KOPT-K1 (cell line): ENCODE data around the gene SH3BP2.

Experiments used
- H3K27ac ChIP-seq: fragments of 200-600 bp; sonication (generic); 2 replicates; pipeline ENCODE4 v1.5.1; 2016; ENCODE audit warnings: antibody characterized with exemption, mild to moderate bottlenecking, low read depth, low read length; ENCODE audit not compliant: poor library complexity, severe bottlenecking
- H3K36me3 ChIP-seq: fragments of 200-600 bp; sonication (generic); 2 replicates; pipeline ENCODE4 v1.5.1; 2017; ENCODE audit warnings: antibody characterized with exemption, mild to moderate bottlenecking, low read length, moderate library complexity; ENCODE audit not compliant: insufficient read depth
- H3K9me3 ChIP-seq: fragments of 200-600 bp; sonication (generic); 2 replicates; pipeline ENCODE4 v1.5.1; 2017; ENCODE audit warnings: antibody characterized with exemption, low read length, mild to moderate bottlenecking; ENCODE audit not compliant: insufficient read depth, poor library complexity, severe bottlenecking

SH3BP2 gene

GRCh38 chr4:2803624-2804448 lies 11.0 kb downstream of the SH3BP2 start:
- Histone ChIP-seq H3K27ac (no peak overlapping the region), H3K36me3 (no peaks in the 10 kb centered on the region), H3K9me3 (no peaks in the 10 kb centered on the region)

GRCh38 chr4:2804449-2804972 lies 11.6 kb downstream of the SH3BP2 start:
- no peaks in the 10 kb centered on the region for H3K36me3 ChIP-seq
- H3K9me3 ChIP-seq = no peaks in the 10 kb centered on the region
- H3K27ac ChIP-seq = no peak overlapping the region

- H3K27ac ChIP-seq = no peak overlapping the region
- no peaks in the 10 kb centered on the region for H3K9me3 ChIP-seq
- H3K36me3 ChIP-seq = no peaks in the 10 kb centered on the region
These were observed 12.2 kb downstream of the SH3BP2 start for GRCh38 chr4:2804973-2805501.

- no peak overlapping the region for H3K27ac ChIP-seq
- no peaks in the 10 kb centered on the region for H3K9me3 ChIP-seq
- H3K36me3 ChIP-seq = no peaks in the 10 kb centered on the region
These were observed 13.0 kb downstream of the SH3BP2 start for GRCh38 chr4:2805712-2806389.

GRCh38 chr4:2806390-2807355 lies 13.8 kb downstream of the SH3BP2 start:
- Histone ChIP-seq H3K27ac (no peak overlapping the region), H3K9me3 (no peaks in the 10 kb centered on the region)

GRCh38 chr4:2807571-2807970 lies 14.7 kb downstream of the SH3BP2 start:
- no peaks in the 10 kb centered on the region for H3K9me3 ChIP-seq
- H3K36me3 ChIP-seq = no peaks in the 10 kb centered on the region
- no peak overlapping the region for H3K27ac ChIP-seq

More at GRCh38 chr4:2806390-2807355, 13.8 kb downstream of the SH3BP2 start:
- H3K36me3 ChIP-seq = no peaks in the 10 kb centered on the region

- Histone ChIP-seq H3K36me3 (no peaks in the 10 kb centered on the region), H3K9me3 (no peaks in the 10 kb centered on the region), H3K27ac (no peak overlapping the region)
These were observed 15.1 kb downstream of the SH3BP2 start for GRCh38 chr4:2808001-2808400.

- no peaks in the 10 kb centered on the region for H3K9me3 ChIP-seq
- H3K27ac ChIP-seq = no peak overlapping the region
- no peaks in the 10 kb centered on the region for H3K36me3 ChIP-seq
These were observed 16.8 kb downstream of the SH3BP2 start for GRCh38 chr4:2809610-2810180.

GRCh38 chr4:2810388-2810787 lies 17.5 kb downstream of the SH3BP2 start:
- Histone ChIP-seq H3K27ac (no peak overlapping the region), H3K9me3 (no peaks in the 10 kb centered on the region), H3K36me3 (no peaks in the 10 kb centered on the region)

- H3K27ac ChIP-seq = peak overlapping the region; percentile 87
- H3K9me3 ChIP-seq = no peaks in the 10 kb centered on the region
- no peaks in the 10 kb centered on the region for H3K36me3 ChIP-seq
These were observed 19.1 kb downstream of the SH3BP2 start for GRCh38 chr4:2811830-2812611.

GRCh38 chr4:2812612-2813354 lies 19.9 kb downstream of the SH3BP2 start:
- Histone ChIP-seq H3K36me3 (no peaks in the 10 kb centered on the region), H3K9me3 (no peaks in the 10 kb centered on the region), H3K27ac (peak overlapping the region; percentile 87)

- Histone ChIP-seq H3K36me3 (no peaks in the 10 kb centered on the region), H3K27ac (peak overlapping the region; percentile 87)
These were observed 20.8 kb downstream of the SH3BP2 start for GRCh38 chr4:2813446-2814405.

More at GRCh38 chr4:2813446-2814405, 20.8 kb downstream of the SH3BP2 start:
- no peaks in the 10 kb centered on the region for H3K9me3 ChIP-seq
